ENCODE measurements around the gene CCDC78.

Gene CCDC78

DNA sequence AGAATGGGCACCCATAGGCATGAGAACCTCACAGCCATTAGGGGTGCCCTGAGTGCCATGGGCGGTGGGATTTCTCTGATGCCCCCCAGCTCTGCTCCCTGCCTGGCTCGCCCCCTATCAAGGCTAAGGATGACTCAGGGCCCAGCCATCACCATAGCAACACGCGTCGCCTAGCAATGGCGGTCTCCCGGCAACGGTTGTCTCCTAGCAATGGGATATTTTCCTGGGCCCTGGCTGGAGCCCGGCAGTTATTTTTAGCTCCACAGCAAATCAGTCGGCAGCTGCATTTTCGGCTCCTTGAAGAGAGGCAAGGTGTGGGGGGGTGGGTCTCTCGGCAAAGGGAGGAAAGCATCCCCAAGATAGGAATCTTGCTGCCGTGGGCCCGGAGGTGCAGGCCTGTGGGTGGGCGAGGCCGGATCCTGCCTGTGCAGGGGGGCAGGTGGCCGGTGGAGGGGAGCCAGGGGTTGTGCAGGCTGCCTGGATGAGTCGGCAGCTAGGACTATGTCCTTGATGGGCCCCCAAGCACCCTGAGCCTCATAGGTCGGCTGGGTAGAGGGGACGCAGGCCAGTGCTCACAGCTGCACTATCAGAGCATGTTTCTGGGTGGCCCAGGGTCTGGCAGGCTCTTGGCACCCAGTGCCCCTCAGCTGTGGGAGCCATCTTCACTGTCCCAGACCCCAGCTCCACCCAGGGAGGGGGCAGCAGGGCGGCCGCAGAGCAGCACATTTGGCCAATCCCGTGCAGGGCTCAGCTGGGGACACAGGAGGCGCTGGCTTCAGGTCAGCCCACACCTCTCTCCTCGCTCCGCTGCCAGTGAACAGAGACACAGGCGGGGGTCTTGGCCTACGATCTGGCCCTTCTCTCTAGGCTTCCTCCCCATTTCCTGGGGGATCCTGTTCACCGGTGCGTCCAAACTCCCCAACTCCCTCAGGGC, 16.4 kb downstream of the CCDC78 start:
- no peak for DNase-seq

GRCh38 chr16:708959-709358, 17.3 kb downstream of the CCDC78 start:
- no peak for DNase-seq

GRCh38 chr16:708019-708418, 18.2 kb downstream of the CCDC78 start:
- no peak for DNase-seq

DNA sequence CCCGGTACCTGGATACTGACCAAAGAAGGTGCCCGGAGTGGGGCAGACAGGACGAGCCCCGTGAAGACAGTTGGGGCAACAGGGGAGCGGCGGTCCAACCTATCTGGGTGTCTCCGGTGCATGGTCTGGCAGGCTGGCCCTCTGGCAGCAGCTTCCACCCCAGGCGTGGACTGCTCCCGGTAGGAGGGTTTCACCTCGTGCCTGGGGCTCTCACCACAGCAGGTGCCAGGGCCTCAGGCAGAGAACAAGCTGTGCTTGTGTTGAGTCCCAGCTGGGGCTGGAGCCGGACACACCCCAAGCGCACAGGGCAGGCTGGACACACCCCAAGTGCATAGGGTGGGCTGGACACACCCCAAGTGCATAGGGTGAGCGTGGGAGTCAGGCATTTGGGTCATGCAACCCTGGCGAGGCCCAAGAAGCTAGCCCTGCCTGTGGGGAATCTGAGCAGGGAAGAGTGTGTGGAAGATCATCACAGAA, 19.1 kb downstream of the CCDC78 start:
- no peak for DNase-seq

GRCh38 chr16:706189-707061, 19.8 kb downstream of the CCDC78 start:
- DNase-seq = no peak

GRCh38 chr16:705431-706188, 20.6 kb downstream of the CCDC78 start, which contains the start of gene FBXL16:
FBXL16 (minus strand) TSS chr16:705801; CDS start chr16:697405, 8,396 bp downstream.
- no peak for DNase-seq

DNA sequence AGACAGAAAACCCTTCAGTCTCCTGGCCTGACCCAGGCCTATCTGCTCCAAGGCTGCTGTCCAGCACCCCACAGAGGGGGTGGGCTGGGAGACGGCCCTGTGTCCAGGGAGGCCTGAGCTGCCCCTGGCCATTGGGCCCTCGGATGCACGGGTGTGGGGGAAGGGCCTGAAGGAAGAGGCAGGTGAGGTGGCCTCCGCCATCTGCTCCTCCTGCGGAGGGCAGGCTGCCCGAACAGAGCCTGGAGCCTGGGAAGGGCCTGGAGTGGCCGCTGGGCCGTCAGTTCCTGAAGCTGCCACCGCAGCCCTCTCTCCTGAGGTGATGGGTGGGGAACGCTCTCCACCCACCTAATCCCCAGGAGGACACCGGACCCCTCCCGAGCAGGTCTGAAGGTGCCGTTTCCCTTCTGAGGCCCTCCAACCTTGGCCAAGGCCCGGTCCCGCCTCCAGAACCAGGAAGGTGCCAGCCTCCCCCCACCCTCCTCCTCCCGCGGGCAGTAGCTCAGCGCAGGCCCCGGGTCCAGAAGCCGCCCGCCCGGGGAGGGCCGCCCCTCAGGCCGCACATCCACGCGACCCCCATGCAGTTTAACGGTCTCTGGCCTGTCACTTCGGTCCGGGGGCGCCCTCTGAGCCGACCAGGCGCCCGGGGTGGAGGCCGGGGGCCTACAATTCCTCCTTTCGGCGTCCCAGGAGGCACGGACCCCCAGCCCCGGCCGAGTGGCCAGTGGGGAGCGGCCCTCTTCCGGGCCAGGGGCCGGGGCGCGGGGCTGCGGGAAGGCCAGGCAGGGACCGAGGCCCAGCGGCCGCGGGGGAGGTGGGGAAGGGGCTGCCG, 21.5 kb downstream of the CCDC78 start:
- DNase-seq = no peak

DNA sequence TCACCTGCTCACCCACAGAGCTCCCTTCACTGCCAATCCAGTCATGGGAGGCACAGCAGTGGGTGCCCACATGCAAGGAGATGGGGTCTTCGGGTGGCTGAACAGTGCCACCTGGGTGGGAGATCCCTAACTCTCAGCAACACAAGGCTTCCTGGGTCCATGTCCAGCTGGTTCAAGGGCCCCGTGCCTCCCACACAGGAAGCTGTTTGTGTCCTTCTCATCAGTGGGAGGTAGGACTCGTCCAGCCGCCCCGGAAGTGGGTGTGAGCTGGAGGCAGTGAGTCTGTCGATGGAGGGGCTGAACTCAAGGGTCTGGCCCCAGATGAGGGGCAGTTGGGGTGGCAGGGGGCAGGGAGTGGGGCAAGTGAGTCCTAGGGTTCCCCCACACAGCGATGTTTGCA, 22.2 kb downstream of the CCDC78 start:
- DNase-seq = no peak

DNA sequence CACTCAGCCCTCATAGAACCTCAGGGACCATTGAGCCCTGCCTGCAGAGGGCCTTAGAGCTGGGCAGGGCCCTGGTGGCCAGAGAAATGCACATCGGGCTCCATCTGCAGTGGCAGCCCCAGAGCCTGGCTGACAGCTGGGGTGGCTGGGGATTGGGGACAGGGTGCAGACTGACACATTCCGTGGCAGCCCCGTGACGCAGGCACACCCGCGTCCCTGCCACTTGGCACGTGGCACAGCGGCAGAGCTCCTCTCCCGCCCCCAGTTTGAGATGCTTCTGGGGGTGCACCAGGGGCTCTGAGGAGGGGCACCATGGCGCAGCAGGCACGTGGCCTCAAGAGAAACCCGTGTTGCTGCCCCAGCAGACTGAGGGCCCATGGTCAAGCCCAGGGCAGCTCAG, 22.8 kb downstream of the CCDC78 start:
- no peak for DNase-seq

DNA sequence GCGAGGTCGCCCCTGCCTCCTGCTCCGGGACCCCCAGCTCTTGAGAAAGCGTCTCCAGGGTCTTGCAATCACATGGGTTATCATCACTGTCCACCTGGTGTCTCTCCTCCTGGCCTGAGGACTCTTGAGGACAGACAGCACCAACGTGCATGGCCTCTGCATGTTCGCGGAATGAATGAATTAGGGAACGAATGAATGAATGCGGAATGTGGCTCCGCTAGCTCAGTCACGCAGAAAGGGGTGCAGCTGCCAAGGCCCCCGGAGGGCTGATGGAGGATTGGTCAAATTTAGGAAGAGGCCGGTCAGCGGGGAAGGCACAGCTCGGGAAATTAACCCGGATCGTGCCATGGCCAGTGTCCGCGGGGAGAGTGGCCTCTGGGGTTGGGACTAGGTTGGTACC, 23.9 kb downstream of the CCDC78 start:
- no peak for DNase-seq

- DNase-seq = no peak
Observed at GRCh38 chr16:700684-701584, 25.3 kb downstream of the CCDC78 start.

GRCh38 chr16:698911-699671, 27.2 kb downstream of the CCDC78 start:
- DNase-seq = no peak

GRCh38 chr16:695355-696089, 30.7 kb downstream of the CCDC78 start:
- DNase-seq = no peak

DNA sequence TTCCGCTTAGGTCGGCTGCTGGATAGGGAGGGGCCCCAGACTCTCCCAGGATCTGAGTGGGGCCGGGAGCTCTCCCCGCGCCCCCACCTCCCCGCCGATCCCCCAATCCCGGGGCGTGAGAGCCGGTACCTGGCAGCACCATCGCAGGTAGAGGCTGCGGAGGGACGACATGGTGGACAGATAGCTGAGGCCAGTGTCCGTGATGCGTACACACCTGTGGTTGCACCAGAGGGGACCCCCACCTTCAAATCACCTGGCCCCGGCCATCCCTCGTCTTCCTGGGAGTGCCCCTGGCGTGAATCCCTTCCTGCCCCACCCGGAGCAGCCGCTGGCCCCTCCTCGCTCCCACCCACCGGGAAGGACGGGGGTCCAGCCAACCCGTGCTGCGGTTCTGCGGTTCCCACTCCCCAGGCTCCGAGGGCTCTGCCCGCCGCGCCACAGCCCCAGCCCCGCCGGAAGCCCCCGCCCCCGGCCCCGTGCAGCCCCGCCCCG, 31.3 kb downstream of the CCDC78 start:
- DNase-seq = no peak

GRCh38 chr16:694187-694862, 31.9 kb downstream of the CCDC78 start:
- DNase-seq = no peak

DNA sequence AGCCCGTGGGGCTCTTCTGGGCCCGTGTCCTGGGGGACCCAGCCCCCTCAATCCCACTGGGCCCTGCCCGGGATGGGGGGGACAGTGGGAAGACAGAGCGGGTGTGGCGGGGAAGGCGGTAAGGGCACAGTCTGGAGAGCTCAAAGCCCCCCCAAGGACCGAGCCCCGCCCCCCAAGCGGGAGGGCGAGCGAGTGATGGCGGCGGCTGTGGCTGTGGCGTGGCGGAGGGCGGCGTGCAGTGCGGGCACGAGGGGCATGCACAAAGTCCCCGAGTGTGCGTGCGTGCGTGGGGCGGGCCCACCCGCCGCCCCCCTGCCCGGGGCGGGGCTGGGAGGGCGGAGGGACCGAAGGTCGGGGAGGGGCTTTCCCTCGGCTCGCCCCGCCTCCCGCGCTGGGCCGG, 32.5 kb downstream of the CCDC78 start:
- no peak for DNase-seq

DNA sequence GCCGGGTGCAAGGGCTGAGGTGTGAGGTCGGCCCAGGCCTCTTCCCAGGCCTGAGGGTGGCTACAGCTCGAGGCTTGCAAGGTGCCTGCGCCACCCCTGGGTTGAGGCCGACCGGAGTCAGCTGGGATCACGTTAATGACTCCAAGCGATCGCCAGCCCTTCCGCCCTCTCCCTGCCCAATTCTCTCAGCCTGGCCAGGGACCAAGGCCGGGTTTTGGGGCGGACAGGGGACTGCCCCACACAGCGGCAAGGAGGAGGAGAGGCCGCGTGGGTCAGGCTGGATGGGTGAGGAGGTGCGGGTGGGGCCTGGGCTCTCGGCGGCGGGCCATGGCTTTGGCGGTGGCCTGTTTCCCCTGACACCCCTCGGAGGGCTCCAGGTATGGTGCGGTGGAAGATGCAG, 32.9 kb downstream of the CCDC78 start:
- DNase-seq = no peak

GRCh38 chr16:692356-693108, 33.7 kb downstream of the CCDC78 start:
- DNase-seq = no peak

All from KG1 (cell line).